Panc1 (cell line): Measurements from ENCODE around the gene USP27X. TPM values are rescaled to one million over a fixed set of nuclear protein-coding genes. Genes with fewer than 3 reads are reported as not detected.

Experiments used
- ATAC-seq: fragments of 200-7000 bp; cut with Tn5 transposase; 2 replicates; pipeline ENCODE4 v1.9.1; 2020; ENCODE audit warnings: mild to moderate bottlenecking, moderate library complexity
- BruUV-seq: library from RNA; stranded (reverse); fragments of 400-500 nt; replicated peaks from 2 replicates; lab custom pipeline; 2021; lab: Mats Ljungman, UMichigan
- CTCF ChIA-PET: fragments of 300-600 bp; sonication (Branson Sonifier 250); formaldehyde crosslinking; loops from one replicate; lab custom pipeline; 2022; ENCODE audit warnings: antibody characterized with exemption; lab: Charles Lee
- POLR2A ChIA-PET: fragments of 300-600 bp; sonication (Branson Sonifier 250); formaldehyde crosslinking; loops from one replicate; lab custom pipeline; 2022; ENCODE audit warnings: antibody characterized with exemption; lab: Charles Lee
- DNase-seq: peaks from one replicate; pipeline ENCODE4 v3.0.0-alpha.2; 2010; ENCODE audit warnings: low read depth, low spot score
- H3K27ac ChIP-seq: 2 replicates; pipeline ENCODE4 v1.5.1; 2011; ENCODE audit warnings: mild to moderate bottlenecking, low read length, inconsistent platforms
- H3K27me3 ChIP-seq: fragments of 200-500 bp; sonication (Bioruptor generic); 2 replicates; pipeline ENCODE4 v1.6.0; 2014; ENCODE audit warnings: low read length, inconsistent platforms; ENCODE audit not compliant: control insufficient read depth, insufficient read depth
- H3K36me3 ChIP-seq: fragments of 200-500 bp; sonication (Bioruptor generic); 2 replicates; pipeline ENCODE4 v1.5.1; 2014; ENCODE audit warnings: inconsistent platforms, mild to moderate bottlenecking, low read length, moderate library complexity; ENCODE audit not compliant: control insufficient read depth, insufficient read depth
- H3K4me1 ChIP-seq: 2 replicates; pipeline ENCODE4 v1.5.1; 2011; ENCODE audit warnings: inconsistent platforms, mild to moderate bottlenecking, low read length, moderate library complexity; ENCODE audit not compliant: control insufficient read depth, insufficient read depth
- H3K4me3 ChIP-seq, 2 experiments: 2 replicates each; pipeline ENCODE4 v1.5.1; 2011 to 2012; ENCODE audit warnings: low read depth in 2 of 2, low read length in 2 of 2, mild to moderate bottlenecking in 2 of 2, inconsistent platforms in 1 of 2, moderate library complexity in 1 of 2
- H3K9me3 ChIP-seq: fragments of 200-500 bp; sonication (Bioruptor generic); 2 replicates; pipeline ENCODE4 v1.5.1; 2014; ENCODE audit warnings: low read depth, mild to moderate bottlenecking, inconsistent platforms, low read length, moderate library complexity; ENCODE audit not compliant: control insufficient read depth, insufficient read depth
- CTCF ChIP-seq: fragments of 450-650 bp; IDR thresholded peaks from 2 replicates; pipeline ENCODE4 v1.5.1; 2017; ENCODE audit warnings: mild to moderate bottlenecking
- POLR2AphosphoS5 ChIP-seq: IDR thresholded peaks from 2 replicates; pipeline ENCODE4 v1.6.1; 2012; ENCODE audit warnings: mild to moderate bottlenecking, low read depth, low read length, moderate library complexity
- REST ChIP-seq, 2 experiments: IDR thresholded peaks; 2 replicates each; pipeline ENCODE4 v1.6.1; 2011 to 2012; ENCODE audit warnings: low read depth in 2 of 2, control low read depth in 1 of 2, low read length in 1 of 2, mild to moderate bottlenecking in 1 of 2, moderate library complexity in 1 of 2; ENCODE audit not compliant: insufficient read depth in 1 of 2
- SIN3A ChIP-seq: IDR thresholded peaks from 2 replicates; pipeline ENCODE4 v1.6.1; 2012; ENCODE audit warnings: low read depth, mild to moderate bottlenecking, low read length, moderate library complexity, borderline replicate concordance; ENCODE audit not compliant: insufficient read depth
- TCF7L2 ChIP-seq: IDR thresholded peaks from 2 replicates; pipeline ENCODE4 v1.6.1; 2011; ENCODE audit warnings: mild to moderate bottlenecking, low read depth, low read length, inconsistent platforms
- in situ Hi-C: cut with HindIII; loops from 2 replicates; pipeline ENCODE4 v1.10.0; 2016; ENCODE audit warnings: low sequenced_read_pairs, low pct_unique_long_range_greater_than_20kb
- intact Hi-C: fragments of 100-400 bp; cut with micrococcal nuclease; formaldehyde crosslinking; loops from one replicate; pipeline ENCODE4 v1.10.0; 2022; ENCODE audit not compliant: unreplicated experiment
- total RNA-seq: library from RNA; stranded (reverse); gene quantifications from one replicate; pipeline ENCODE4 v1.2.1, GENCODE V29; 2021; ENCODE audit not compliant: unreplicated experiment

USP27X gene
- total RNA-seq, 1 experiment from 2014 or later, result 3.1 TPM

GRCh38 chrX:49862093-49862492, 17.2 kb upstream of the USP27X start:
- H3K27ac ChIP-seq, result no peak overlapping the region
- no peaks in the 10 kb centered on the region; the same call in 1 of the 2 replicates for H3K27me3 ChIP-seq
- no peak for ATAC-seq
- CTCF ChIA-PET, result no interaction called here
- TF ChIP-seq CTCF (no peak), SIN3A (no peak), POLR2AphosphoS5 (no peak), TCF7L2 (no peak), REST (IDR thresholded peaks at IDR 0.05; ENCODE audit: insufficient read depth in 1 of 2, low read depth in 2 of 2, low read length in 1 of 2) (no peak)
- DNase-seq, result no peak
- in situ Hi-C loops (no loop called here), intact Hi-C loops (no loop called here)
- H3K4me1 ChIP-seq, result no peaks in the 10 kb centered on the region
- H3K36me3 ChIP-seq, result no peaks in the 10 kb centered on the region
- no peak overlapping the region for H3K4me3 ChIP-seq
- no peaks in the 10 kb centered on the region for H3K9me3 ChIP-seq
- no TSS peak for BruUV-seq
- POLR2A ChIA-PET, result no interaction called here

GRCh38 chrX:49868739-49869138, 10.5 kb upstream of the USP27X start:
- BruUV-seq, result no TSS peak
- Histone ChIP-seq H3K27ac (no peak overlapping the region), H3K27me3 (peaks cover 9% of the 10 kb centered on the region), H3K36me3 (no peaks in the 10 kb centered on the region; the same call in 1 of the 2 replicates), H3K4me1 (no peaks in the 10 kb centered on the region), H3K9me3 (no peaks in the 10 kb centered on the region), H3K4me3 (no peak overlapping the region)
- ATAC-seq (no peak), DNase-seq (no peak)
- TF ChIP-seq CTCF (no peak), REST (IDR thresholded peaks at IDR 0.05; ENCODE audit: insufficient read depth in 1 of 2, low read depth in 2 of 2, low read length in 1 of 2) (no peak), POLR2AphosphoS5 (no peak), TCF7L2 (no peak), SIN3A (no peak)
- POLR2A ChIA-PET, result no interaction called here
- CTCF ChIA-PET, result no interaction called here
- intact Hi-C loops, result no loop called here
- in situ Hi-C loops, result no loop called here
